ENCODE measurements around the gene HRH1. TPM values are rescaled to one million over a fixed set of nuclear protein-coding genes. Genes with fewer than 3 reads are reported as not detected.
"Not testable (repeated sequence)": the region's sequence is repeated elsewhere in the genome, so short reads cannot be mapped to it uniquely, and the experiment has no call there.

HRH1 gene
- total RNA-seq, 1 experiment from 2014 or later, result 4.6 TPM

DNA sequence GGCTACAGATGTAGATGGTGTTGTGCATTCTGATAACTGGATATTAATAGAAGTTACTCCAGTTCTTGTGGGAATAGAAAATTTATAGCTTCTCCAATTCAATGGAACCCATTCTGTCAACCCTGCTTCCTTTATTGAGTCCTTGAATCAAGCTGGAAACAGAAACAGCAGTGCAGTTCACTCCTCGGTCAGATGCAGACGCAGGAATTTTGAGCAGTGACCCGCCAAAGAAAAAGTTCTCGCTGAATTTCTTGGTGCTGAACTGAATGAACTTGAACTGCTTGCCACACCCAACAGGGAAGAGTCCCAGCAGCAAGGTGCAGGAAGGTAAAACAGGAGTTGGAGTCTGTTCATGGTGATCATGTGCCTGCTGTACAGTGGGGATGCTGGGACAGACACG lies 10.3 kb downstream of the HRH1 start:
- no peak overlapping the region for H3K4me3 ChIP-seq (ENCODE audit: low read depth in 2 of 2, low read length in 2 of 2)
- BruUV-seq (replicated peaks), result no TSS peak
- ChIA-PET CTCF (no interaction called here), POLR2A (no interaction called here)
- no peaks in the 10 kb centered on the region for H3K36me3 ChIP-seq (ENCODE audit: control insufficient read depth, insufficient read depth, low read length)
- ATAC-seq, result no peak
- DNase-seq (ENCODE audit: low read depth, low spot score), result no peak
- no peaks in the 10 kb centered on the region for H3K27me3 ChIP-seq (ENCODE audit: control insufficient read depth, insufficient read depth, low read length)
- intact Hi-C loops (cut with micrococcal nuclease; ENCODE audit: unreplicated experiment), result no loop called here
- H3K9me3 ChIP-seq (ENCODE audit: control insufficient read depth, insufficient read depth, low read depth, low read length), result no peaks in the 10 kb centered on the region
- in situ Hi-C loops (cut with HindIII; ENCODE audit: low pct_unique_long_range_greater_than_20kb, low sequenced_read_pairs), result no loop called here
- H3K4me1 ChIP-seq (ENCODE audit: control insufficient read depth, insufficient read depth, low read length), result peaks cover 4% of the 10 kb centered on the region
- TF ChIP-seq, protein P1, sequence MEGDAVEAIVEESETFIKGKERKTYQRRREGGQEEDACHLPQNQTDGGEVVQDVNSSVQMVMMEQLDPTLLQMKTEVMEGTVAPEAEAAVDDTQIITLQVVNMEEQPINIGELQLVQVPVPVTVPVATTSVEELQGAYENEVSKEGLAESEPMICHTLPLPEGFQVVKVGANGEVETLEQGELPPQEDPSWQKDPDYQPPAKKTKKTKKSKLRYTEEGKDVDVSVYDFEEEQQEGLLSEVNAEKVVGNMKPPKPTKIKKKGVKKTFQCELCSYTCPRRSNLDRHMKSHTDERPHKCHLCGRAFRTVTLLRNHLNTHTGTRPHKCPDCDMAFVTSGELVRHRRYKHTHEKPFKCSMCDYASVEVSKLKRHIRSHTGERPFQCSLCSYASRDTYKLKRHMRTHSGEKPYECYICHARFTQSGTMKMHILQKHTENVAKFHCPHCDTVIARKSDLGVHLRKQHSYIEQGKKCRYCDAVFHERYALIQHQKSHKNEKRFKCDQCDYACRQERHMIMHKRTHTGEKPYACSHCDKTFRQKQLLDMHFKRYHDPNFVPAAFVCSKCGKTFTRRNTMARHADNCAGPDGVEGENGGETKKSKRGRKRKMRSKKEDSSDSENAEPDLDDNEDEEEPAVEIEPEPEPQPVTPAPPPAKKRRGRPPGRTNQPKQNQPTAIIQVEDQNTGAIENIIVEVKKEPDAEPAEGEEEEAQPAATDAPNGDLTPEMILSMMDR (IDR thresholded peaks at IDR 0.05), result no peak
- TF ChIP-seq, protein P2, sequence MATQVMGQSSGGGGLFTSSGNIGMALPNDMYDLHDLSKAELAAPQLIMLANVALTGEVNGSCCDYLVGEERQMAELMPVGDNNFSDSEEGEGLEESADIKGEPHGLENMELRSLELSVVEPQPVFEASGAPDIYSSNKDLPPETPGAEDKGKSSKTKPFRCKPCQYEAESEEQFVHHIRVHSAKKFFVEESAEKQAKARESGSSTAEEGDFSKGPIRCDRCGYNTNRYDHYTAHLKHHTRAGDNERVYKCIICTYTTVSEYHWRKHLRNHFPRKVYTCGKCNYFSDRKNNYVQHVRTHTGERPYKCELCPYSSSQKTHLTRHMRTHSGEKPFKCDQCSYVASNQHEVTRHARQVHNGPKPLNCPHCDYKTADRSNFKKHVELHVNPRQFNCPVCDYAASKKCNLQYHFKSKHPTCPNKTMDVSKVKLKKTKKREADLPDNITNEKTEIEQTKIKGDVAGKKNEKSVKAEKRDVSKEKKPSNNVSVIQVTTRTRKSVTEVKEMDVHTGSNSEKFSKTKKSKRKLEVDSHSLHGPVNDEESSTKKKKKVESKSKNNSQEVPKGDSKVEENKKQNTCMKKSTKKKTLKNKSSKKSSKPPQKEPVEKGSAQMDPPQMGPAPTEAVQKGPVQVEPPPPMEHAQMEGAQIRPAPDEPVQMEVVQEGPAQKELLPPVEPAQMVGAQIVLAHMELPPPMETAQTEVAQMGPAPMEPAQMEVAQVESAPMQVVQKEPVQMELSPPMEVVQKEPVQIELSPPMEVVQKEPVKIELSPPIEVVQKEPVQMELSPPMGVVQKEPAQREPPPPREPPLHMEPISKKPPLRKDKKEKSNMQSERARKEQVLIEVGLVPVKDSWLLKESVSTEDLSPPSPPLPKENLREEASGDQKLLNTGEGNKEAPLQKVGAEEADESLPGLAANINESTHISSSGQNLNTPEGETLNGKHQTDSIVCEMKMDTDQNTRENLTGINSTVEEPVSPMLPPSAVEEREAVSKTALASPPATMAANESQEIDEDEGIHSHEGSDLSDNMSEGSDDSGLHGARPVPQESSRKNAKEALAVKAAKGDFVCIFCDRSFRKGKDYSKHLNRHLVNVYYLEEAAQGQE (IDR thresholded peaks at IDR 0.05; ENCODE audit: insufficient read depth in 1 of 2, low read depth in 2 of 2, low read length in 1 of 2), result no peak
- TF ChIP-seq SIN3A (IDR thresholded peaks at IDR 0.05; ENCODE audit: borderline replicate concordance, insufficient read depth, low read depth, low read length) (no peak), POLR2AphosphoS5 (IDR thresholded peaks at IDR 0.05; ENCODE audit: low read depth, low read length) (no peak), TCF7L2 (IDR thresholded peaks at IDR 0.05; ENCODE audit: low read depth, low read length) (no peak)
- H3K27ac ChIP-seq (ENCODE audit: low read length), result no peak overlapping the region

DNA sequence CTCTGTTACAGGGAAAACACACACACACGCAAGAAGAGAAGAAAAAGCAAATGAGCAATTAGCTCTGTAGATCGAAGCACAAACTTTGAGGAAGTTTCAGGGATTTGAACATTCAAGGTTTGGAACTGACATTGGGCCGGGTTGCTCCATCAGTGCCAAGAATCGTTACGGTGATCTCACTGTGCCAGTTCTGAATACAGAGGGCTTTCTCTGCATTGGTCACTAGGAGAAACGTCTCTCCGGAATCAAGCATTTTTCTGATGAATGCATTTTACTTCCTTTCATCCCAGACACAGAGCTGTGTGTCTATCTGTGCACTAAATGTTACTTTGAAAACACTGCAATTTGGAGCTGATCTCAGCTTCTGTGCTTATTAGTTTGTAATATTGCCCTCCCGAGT lies 11.2 kb downstream of the HRH1 start:
- Histone ChIP-seq H3K4me1 (ENCODE audit: control insufficient read depth, insufficient read depth, low read length) (peaks cover 4% of the 10 kb centered on the region), H3K27ac (ENCODE audit: low read length) (no peak overlapping the region), H3K4me3 (ENCODE audit: low read depth in 2 of 2, low read length in 2 of 2) (no peak overlapping the region), H3K36me3 (ENCODE audit: control insufficient read depth, insufficient read depth, low read length) (no peaks in the 10 kb centered on the region), H3K9me3 (ENCODE audit: control insufficient read depth, insufficient read depth, low read depth, low read length) (no peaks in the 10 kb centered on the region), H3K27me3 (ENCODE audit: control insufficient read depth, insufficient read depth, low read length) (no peaks in the 10 kb centered on the region)
- in situ Hi-C loops (cut with HindIII; ENCODE audit: low pct_unique_long_range_greater_than_20kb, low sequenced_read_pairs) (no loop called here), intact Hi-C loops (cut with micrococcal nuclease; ENCODE audit: unreplicated experiment) (no loop called here)
- ATAC-seq (no peak), DNase-seq (ENCODE audit: low read depth, low spot score) (no peak)
- POLR2A ChIA-PET, result no interaction called here
- no TSS peak for BruUV-seq (replicated peaks)
- CTCF ChIA-PET, result no interaction called here
- TF ChIP-seq, protein P2 (IDR thresholded peaks at IDR 0.05; ENCODE audit: insufficient read depth in 1 of 2, low read depth in 2 of 2, low read length in 1 of 2), result no peak
- TF ChIP-seq TCF7L2 (IDR thresholded peaks at IDR 0.05; ENCODE audit: low read depth, low read length) (no peak), SIN3A (IDR thresholded peaks at IDR 0.05; ENCODE audit: borderline replicate concordance, insufficient read depth, low read depth, low read length) (no peak), POLR2AphosphoS5 (IDR thresholded peaks at IDR 0.05; ENCODE audit: low read depth, low read length) (no peak)

DNA sequence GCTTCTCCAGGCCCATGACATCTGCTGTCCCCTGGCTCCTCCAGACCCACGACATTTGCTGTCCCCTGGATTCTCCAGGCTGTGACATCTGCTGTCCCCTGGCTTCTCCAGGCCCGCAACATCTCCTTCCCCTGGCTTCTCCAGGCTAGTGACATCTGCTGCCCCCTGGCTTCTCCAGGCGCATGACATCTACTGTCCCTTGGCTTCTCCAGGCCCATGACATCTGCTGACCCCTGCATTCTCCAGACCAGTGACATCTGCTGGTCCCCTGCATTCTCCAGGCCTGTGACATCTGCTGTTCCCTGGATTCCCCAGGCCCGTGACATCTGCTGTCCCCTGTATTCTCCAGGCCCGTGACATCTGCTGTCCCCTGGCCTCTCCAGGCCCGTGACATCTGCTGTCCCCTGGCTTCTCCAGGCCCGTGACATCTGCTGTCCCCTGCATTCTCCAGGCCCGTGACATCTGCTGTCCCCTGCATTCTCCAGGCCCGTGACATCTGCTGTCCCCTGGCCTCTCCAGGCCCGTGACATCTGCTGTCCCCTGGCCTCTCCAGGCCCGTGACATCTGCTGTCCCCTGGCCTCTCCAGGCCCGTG lies 12.6 kb downstream of the HRH1 start:
- in situ Hi-C loops (cut with HindIII; ENCODE audit: low pct_unique_long_range_greater_than_20kb, low sequenced_read_pairs); CTCF ChIA-PET; H3K27ac ChIP-seq (ENCODE audit: low read length); H3K4me3 ChIP-seq (ENCODE audit: low read depth in 2 of 2, low read length in 2 of 2); H3K9me3 ChIP-seq (ENCODE audit: control insufficient read depth, insufficient read depth, low read depth, low read length); intact Hi-C loops (cut with micrococcal nuclease; ENCODE audit: unreplicated experiment); H3K36me3 ChIP-seq (ENCODE audit: control insufficient read depth, insufficient read depth, low read length); H3K27me3 ChIP-seq (ENCODE audit: control insufficient read depth, insufficient read depth, low read length); DNase-seq (ENCODE audit: low read depth, low spot score); H3K4me1 ChIP-seq (ENCODE audit: control insufficient read depth, insufficient read depth, low read length); POLR2A ChIA-PET; ATAC-seq; BruUV-seq (replicated peaks): not testable (repeated sequence)

Data from Panc1 (cell line).